Embryonic facial prominence (tissue), 1 donor: ENCODE measurements around the gene PUSL1.

ENCODE experiments used
- DNase-seq: peaks from one replicate; pipeline ENCODE4 v3.0.0-alpha.2; 2016; ENCODE audit errors: extremely low spot score

PUSL1 gene

GRCh38 chr1:1279028-1279427, 29.4 kb upstream of the PUSL1 start:
- no peak for DNase-seq

GRCh38 chr1:1280782-1281481, 27.5 kb upstream of the PUSL1 start:
- DNase-seq, result no peak

GRCh38 chr1:1281533-1282321, 26.7 kb upstream of the PUSL1 start:
- no peak for DNase-seq

- DNase-seq, result no peak
These were observed 25.4 kb upstream of the PUSL1 start for GRCh38 chr1:1282998-1283397.

GRCh38 chr1:1283821-1284220, 24.6 kb upstream of the PUSL1 start:
- no peak for DNase-seq

- DNase-seq, result no peak
These were observed 23.9 kb upstream of the PUSL1 start for GRCh38 chr1:1284221-1285101.

- no peak for DNase-seq
These were observed 23.3 kb upstream of the PUSL1 start for GRCh38 chr1:1285102-1285571.

GRCh38 chr1:1285611-1286311, 22.6 kb upstream of the PUSL1 start:
- no peak for DNase-seq

- DNase-seq, result no peak
These were observed 21.8 kb upstream of the PUSL1 start for GRCh38 chr1:1286313-1287261.

- no peak for DNase-seq
These were observed 20.9 kb upstream of the PUSL1 start for GRCh38 chr1:1287288-1288110.

- no peak for DNase-seq
These were observed 18.1 kb upstream of the PUSL1 start for GRCh38 chr1:1290238-1290731.

GRCh38 chr1:1291023-1291528, 17.3 kb upstream of the PUSL1 start:
- DNase-seq, result no peak

- no peak for DNase-seq
These were observed 16.6 kb upstream of the PUSL1 start for GRCh38 chr1:1291548-1292441.

- no peak for DNase-seq
These were observed 16.0 kb upstream of the PUSL1 start for GRCh38 chr1:1292442-1292779.

- DNase-seq, result no peak
These were observed 15.5 kb upstream of the PUSL1 start for GRCh38 chr1:1292851-1293250.

GRCh38 chr1:1293263-1294249, 14.8 kb upstream of the PUSL1 start:
- DNase-seq, result no peak
